Sigmoid colon (tissue), 4 donors: ENCODE measurements around the gene DSCAM.

Experiments used
- CTCF ChIP-seq, 4 experiments: fragments of 450-650 bp in 3 of 4; fragments of 200-600 bp in 1 of 4; IDR thresholded peaks; one replicate each; pipeline ENCODE4 v1.5.1; 2016 to 2019; ENCODE audit warnings: antibody characterized with exemption in 4 of 4, mild to moderate bottlenecking in 3 of 4, moderate library complexity in 2 of 4
- EP300 ChIP-seq, 4 donors: sonication (generic); formaldehyde crosslinking; IDR thresholded peaks; one replicate each; pipeline ENCODE4 v1.6.1; 2017; ENCODE audit warnings: antibody characterized with exemption in 4 of 4
- POLR2A ChIP-seq, 2 donors: fragments of 450-650 bp; IDR thresholded peaks; one replicate each; pipeline ENCODE4 v1.6.1; 2016; ENCODE audit warnings: antibody characterized with exemption in 2 of 2, mild to moderate bottlenecking in 2 of 2, moderate library complexity in 2 of 2
- POLR2AphosphoS5 ChIP-seq, 4 donors: sonication (generic); formaldehyde crosslinking; IDR thresholded peaks; one replicate each; pipeline ENCODE4 v1.6.1; 2017; ENCODE audit warnings: antibody characterized with exemption in 4 of 4

GRCh38 chr21:40618191-40618973, 228.6 kb downstream of the DSCAM start:
- TF ChIP-seq CTCF (IDR thresholded peaks at IDR 0.05) (no peak), POLR2A (IDR thresholded peaks at IDR 0.05) (no peak), POLR2AphosphoS5 (IDR thresholded peaks at IDR 0.05) (no peak), EP300 (IDR thresholded peaks at IDR 0.05) (no peak)
